Tibial nerve (tissue), 3 donors: Measurements from ENCODE around the gene ENOX1.

Source experiments
- POLR2A ChIP-seq, 2 donors: fragments of 450-650 bp; IDR thresholded peaks; one replicate each; pipeline ENCODE4 v1.6.1; 2017; ENCODE audit warnings: antibody characterized with exemption in 2 of 2, mild to moderate bottlenecking in 2 of 2, moderate library complexity in 2 of 2
- TF ChIP-seq, protein P1 (sequence below), 5 experiments: fragments of 200-600 bp in 3 of 5; fragments of 450-650 bp in 2 of 5; sonication (generic) in 3 of 5; IDR thresholded peaks; one replicate each; pipeline ENCODE4 v1.5.1; 2016 to 2019; ENCODE audit warnings: antibody characterized with exemption in 5 of 5, mild to moderate bottlenecking in 3 of 5, moderate library complexity in 2 of 5

GRCh38 chr13:43304449-43304848, 482.3 kb downstream of the ENOX1 start:
- TF ChIP-seq, protein P1, sequence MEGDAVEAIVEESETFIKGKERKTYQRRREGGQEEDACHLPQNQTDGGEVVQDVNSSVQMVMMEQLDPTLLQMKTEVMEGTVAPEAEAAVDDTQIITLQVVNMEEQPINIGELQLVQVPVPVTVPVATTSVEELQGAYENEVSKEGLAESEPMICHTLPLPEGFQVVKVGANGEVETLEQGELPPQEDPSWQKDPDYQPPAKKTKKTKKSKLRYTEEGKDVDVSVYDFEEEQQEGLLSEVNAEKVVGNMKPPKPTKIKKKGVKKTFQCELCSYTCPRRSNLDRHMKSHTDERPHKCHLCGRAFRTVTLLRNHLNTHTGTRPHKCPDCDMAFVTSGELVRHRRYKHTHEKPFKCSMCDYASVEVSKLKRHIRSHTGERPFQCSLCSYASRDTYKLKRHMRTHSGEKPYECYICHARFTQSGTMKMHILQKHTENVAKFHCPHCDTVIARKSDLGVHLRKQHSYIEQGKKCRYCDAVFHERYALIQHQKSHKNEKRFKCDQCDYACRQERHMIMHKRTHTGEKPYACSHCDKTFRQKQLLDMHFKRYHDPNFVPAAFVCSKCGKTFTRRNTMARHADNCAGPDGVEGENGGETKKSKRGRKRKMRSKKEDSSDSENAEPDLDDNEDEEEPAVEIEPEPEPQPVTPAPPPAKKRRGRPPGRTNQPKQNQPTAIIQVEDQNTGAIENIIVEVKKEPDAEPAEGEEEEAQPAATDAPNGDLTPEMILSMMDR (IDR thresholded peaks at IDR 0.05), result no peak
- no peak for TF ChIP-seq POLR2A (IDR thresholded peaks at IDR 0.05)
